Stimulated activated CD4-positive, alpha-beta T cell treated with anti-CD3 and anti-CD28 coated beads, Interleukin-1b, Interleukin-23, amount 100 ng/mL, for 4 hours (primary cell): Measurements from ENCODE around the gene MARCHF9.
"Not testable (repeated sequence)": the region's sequence is repeated elsewhere in the genome, so short reads cannot be mapped to it uniquely, and the experiment has no call there.

Experiments
- DNase-seq, 2 donors: peaks; one replicate each; pipeline ENCODE4 v3.0.0-alpha.2; 2020; ENCODE audit warnings: low read depth in 2 of 2

The MARCHF9 gene

DNA sequence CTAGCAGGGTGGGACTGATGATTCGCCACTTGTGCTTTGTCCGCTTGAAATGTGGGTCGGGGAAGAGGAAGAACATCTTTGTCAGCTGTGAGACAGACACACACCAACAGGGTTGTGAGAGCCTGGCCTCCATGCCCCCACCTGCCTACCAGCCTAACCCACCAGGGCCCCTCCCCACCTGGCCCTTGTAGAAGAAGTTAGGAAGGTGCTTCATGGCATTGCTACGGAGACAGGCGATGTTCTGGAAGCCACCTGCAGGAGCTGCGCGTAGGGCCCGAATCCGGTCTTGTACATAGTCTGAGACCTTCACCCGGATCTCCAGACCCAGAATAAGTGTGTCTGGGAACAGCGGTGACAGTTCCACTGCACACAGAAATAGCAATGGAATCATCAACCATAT, 14.7 kb downstream of the MARCHF9 start:
- DNase-seq: no peak

GRCh38 chr12:57770734-57771133, 15.8 kb downstream of the MARCHF9 start:
- no peak for DNase-seq

- DNase-seq: peak; percentile 87 to 88
Measured at GRCh38 chr12:57771236-57771872, 16.5 kb downstream of the MARCHF9 start.

DNA sequence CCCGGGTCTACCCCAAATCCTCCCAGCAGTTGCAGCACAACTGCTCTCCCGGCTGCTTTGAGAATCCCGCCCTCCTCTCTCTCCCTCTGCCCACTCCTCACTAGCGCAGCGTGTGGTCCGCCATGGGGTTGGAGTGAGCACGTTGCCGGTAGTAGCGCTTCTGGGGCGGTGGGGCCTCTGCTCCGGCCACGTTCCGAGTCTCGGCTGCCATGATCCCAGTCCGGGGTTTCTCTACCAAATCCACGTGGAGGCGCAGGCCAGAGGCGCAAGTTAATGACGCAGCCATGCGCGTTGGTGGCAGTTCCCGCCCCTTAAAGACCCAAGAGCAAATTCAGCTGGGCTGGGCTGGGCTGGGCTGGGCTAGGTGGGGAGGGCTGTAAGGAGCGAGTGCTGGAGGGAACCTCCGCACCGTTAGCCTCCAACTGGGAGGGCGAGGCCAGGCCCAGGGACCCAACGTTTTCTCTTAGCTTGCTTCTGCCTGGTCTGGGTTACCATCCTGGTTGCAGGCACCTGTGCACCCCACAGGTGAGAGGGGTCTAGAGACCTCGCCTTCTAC, 17.0 kb downstream of the MARCHF9 start, which contains the start of gene METTL1:
TSS of gene METTL1 (minus strand) at position 233 of the 556 bp plus-strand sequence. CDS start at position 211, 22 bp downstream.
- peak; percentile 83 to 84 for DNase-seq

DNA sequence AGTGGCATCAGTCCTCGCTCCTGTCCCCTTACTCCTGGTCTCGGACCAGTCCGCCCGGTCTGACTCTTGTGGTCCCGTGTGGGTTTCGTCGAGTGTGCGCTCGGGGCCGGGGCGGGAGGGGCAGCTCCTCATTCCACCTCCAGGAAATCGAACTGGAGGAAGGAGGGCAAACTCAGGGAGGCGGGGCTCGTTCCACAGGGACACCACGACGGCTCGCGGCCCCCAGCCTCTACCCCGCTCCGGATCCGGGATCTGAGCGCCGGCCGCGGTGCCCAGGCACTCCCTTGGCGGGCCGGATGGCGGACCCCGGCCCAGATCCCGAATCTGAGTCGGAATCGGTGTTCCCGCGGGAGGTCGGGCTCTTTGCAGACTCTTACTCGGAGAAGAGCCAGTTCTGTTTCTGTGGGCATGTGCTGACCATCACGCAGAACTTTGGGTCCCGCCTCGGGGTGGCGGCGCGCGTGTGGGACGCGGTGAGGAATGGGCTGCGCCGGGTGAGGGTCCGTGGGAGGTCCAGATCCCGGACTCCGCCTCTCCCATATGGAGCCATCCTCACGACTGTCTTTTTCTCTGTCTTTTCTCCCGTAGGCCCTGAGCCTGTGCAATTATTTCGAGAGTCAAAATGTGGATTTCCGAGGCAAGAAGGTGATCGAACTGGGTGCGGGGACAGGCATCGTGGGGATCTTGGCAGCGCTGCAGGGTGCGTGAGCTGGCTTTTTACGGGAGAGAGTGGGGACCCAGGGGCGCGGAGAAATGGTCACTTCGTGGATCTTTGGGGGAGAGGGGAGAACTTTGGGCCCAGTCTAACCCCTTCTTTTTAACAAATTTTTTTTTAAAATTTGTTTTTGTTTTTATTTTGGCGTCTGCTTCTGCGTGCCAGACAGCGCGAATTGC, 17.8 kb downstream of the MARCHF9 start, which contains the start of gene EEF1AKMT3:
TSS of gene EEF1AKMT3 (plus strand) at position 186 of the 894 bp plus-strand sequence. CDS start at position 297, 111 bp downstream.
- no peak for DNase-seq

- not testable (repeated sequence) for DNase-seq
Measured at GRCh38 chr12:57774634-57775033, 19.7 kb downstream of the MARCHF9 start.

DNA sequence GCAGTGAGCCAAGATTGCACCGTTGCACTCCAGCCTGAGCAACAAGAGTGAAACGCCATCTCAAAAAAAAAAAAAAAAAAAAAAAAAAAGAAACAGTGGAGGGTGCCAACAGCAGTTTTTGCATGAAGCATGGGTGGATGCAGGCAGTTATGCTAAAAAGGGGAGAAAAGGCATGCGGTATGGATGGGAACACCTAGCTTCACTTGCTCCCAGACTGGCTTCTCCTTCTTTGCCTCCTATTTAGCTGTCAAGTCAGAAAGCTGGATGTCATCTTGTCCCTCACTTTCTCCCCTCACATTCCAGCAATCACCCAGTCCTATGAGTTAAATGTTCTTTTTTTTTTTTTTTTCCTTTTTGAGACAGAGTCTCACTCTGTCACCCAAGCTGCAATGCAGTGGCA, 20.1 kb downstream of the MARCHF9 start:
- no peak for DNase-seq

DNA sequence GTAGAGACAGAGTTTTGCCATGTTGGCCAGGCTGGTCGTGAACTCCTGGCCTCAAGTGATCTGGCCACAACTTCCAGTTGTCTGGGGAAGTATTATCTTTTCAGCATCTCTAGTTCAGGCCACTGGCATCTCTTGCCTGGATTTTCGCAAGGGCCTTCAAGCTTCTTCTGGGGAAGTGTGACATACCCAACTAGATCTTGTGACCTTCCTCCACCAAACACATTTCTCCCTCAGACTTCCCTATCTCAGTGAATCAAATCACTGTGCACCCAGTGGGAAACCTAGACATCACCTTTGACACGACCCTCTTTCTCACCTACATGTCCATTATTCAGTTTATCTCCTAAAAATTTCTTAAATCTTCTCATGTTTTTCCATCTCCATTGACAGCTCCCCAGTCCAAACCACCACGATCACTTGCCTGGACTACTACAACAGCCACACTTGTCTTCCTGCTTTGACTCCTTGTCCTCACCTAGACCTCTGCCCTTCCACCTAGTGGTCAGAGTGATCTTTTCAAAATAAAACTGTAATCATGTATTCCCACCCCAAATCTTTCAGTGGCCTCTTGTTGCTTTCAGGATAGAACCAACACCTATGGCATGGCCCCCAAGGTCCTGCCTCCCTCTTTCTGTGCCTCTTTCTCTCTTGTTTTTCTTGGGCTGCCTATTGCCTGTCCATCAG, 20.8 kb downstream of the MARCHF9 start:
- DNase-seq: no peak

GRCh38 chr12:57776247-57776587, 21.3 kb downstream of the MARCHF9 start:
- DNase-seq: no peak

- DNase-seq: no peak
Measured at GRCh38 chr12:57777367-57777766, 22.5 kb downstream of the MARCHF9 start.

GRCh38 chr12:57777911-57778310, 23.0 kb downstream of the MARCHF9 start:
- DNase-seq: no peak

- DNase-seq: no peak
Measured at GRCh38 chr12:57779736-57780135, 24.8 kb downstream of the MARCHF9 start.

DNA sequence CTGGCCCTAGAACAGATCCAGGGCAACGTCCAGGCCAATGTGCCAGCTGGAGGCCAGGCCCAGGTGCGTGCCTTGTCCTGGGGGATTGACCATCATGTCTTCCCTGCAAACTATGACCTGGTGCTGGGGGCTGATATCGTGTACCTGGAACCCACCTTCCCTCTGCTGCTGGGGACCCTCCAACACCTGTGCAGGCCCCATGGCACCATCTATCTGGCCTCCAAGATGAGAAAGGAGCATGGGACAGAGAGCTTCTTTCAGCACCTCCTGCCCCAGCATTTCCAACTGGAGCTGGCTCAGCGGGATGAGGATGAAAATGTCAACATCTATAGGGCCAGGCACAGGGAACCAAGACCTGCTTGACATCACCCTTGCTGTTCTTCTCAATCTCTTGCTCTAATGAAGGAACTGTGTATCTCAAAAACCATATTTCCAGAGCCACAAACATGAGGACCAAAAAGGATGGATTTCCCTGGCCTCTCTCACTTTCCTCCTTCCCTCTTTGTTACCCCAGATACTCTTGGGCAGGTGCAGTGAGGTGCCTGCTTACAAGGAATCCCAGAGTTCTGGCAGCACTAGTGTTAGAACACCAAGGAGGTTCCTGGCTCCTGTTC, 25.5 kb downstream of the MARCHF9 start:
- DNase-seq: no peak

DNA sequence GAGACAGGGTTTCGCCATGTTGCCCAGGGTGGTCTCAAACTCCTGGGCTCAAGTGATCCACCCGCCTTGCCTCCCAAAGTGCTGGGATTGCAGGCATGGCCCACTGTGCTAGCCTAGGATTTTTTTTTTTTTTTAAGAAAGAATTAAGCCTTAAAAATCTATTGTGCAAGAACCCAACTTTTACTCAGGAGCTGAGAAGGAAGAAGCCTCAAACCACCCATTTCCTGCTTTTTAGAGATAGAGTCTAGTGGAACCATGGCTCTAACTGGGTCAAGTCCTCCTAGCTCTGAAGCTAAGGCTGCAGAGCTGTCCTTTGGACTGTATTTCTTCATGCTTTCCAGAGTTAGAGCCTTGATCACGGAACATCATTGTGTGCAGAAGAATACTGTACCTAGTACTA, 26.3 kb downstream of the MARCHF9 start:
- DNase-seq: no peak

DNA sequence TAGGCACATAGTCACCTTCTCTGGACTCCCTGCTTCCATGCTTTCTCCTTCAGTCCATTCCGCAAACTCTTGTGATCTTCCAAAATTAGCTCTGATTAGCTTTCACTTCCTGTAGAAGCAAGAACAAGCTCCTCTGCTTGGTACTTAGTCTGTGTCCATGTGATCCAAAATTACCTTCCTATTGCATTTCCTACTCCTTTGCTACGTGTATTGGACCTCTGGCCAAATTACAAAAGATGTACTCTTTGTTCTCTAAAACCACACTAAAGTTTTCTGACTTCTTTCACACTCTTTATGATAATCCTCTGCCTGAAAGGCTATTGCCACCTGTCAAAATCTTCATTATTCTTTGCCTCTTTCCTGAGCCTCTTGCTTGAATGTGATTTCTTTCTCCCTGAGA, 26.9 kb downstream of the MARCHF9 start:
- no peak for DNase-seq

DNA sequence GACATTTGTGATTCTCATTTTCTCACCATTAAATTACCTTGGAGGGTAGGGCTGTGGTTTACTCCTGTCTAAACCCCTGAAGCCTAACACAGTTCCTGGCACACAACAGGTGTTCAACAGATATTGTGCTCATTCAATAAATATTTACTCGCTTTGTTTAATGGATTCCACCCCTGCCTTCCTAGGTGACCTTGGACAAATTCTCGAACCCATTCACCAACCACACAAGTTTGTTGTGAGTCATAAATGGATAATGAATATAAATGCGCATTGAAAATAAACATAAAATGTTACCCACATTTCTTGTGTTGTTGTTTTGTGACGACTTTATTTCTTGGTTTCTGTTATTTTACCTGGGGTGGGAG, 27.3 kb downstream of the MARCHF9 start:
- no peak for DNase-seq

- peak; percentile 97 for DNase-seq
Measured at GRCh38 chr12:57782608-57783465, 27.9 kb downstream of the MARCHF9 start, which contains the start of gene TSFM. Gene TSFM (plus strand): TSS chr12:57782787. CDS start chr12:57782802, 15 bp downstream.

- no peak for DNase-seq
Measured at GRCh38 chr12:57783466-57783801, 28.5 kb downstream of the MARCHF9 start.

DNA sequence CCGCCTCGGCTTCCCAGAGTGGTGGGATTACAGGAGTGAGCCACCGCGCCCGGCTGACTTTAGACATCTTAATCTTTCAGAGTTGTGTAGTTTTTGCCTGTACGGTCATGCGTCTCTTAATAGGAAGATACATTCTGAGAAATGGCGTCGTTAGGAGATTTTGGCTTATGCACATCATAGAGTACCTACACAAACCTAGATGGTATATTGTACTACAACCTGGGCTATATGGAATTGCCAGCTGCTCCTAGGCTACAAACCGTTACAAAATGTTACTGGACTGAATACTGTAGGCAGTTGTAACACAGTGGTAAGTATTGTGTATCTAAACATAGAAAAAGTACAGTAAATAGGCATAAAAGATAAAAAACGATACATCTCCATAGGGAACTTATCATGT, 29.0 kb downstream of the MARCHF9 start:
- DNase-seq: no peak

DNA sequence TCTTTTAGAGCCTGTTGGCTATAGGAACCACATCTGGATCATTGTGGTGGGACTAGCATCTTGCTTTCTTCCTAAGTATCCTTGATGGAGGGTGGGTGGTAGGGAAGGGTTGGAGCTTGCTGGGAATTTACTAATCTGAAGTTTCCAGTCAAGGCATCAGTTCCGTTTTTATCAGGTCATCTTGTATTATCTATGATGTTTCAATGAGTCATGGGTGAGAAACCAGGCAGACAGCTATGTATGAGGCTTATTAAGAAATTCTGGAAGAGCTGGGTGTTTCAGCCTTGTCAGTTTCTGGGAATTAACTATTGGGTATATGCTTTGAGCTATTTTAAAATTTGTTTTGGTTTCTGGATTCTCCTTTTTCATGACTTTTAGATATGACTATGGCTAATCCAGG, 39.0 kb downstream of the MARCHF9 start:
- DNase-seq: no peak

DNA sequence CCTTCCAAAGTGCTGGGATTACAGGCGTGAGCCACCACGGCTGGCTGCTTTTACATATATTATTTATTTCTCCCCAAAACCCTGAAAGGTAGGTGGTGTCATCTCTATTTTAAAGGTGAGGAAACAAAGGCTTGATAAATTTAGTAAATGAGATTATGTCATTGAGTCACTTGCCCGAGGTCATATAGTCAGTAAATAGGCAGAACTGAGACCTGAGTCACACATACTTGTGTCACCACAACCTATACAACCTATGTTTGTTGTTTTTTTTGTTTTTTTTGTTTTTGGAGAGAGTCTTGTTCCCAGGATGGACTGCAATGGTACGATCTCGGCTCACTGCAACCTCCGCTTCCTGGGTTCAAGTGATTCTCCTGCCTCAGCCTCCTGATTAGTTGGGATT, 40.5 kb downstream of the MARCHF9 start:
- DNase-seq: no peak
